ENCODE measurements around the gene ERC1.

GRCh38 chr12:1217191-1217949, 226.3 kb downstream of the ERC1 start:
- no peak for TF ChIP-seq MAZ (IDR thresholded peaks at IDR 0.05; ENCODE audit: borderline replicate concordance, low read depth, low read length)
- TF ChIP-seq CTCF (conservative IDR thresholded peaks at IDR 0.05; ENCODE audit: low read depth, low read length), result no peak
- no peak for TF ChIP-seq POLR2A (IDR thresholded peaks at IDR 0.05; ENCODE audit: low read depth, low read length)
- no peak for TF ChIP-seq RAD21 (IDR thresholded peaks at IDR 0.05; ENCODE audit: low read length)
- peak; percentile 81 for TF ChIP-seq CEBPB (IDR thresholded peaks at IDR 0.05; ENCODE audit: low read depth, low read length)
- TF ChIP-seq RFX5 (IDR thresholded peaks at IDR 0.05; ENCODE audit: low read depth, low read length), result no peak
- no peak for TF ChIP-seq BHLHE40 (IDR thresholded peaks at IDR 0.05; ENCODE audit: low read depth, low read length)
- no peak for TF ChIP-seq MXI1 (IDR thresholded peaks at IDR 0.05; ENCODE audit: borderline replicate concordance, low read depth, low read length)
- TF ChIP-seq ELK1 (IDR thresholded peaks at IDR 0.05; ENCODE audit: borderline replicate concordance, low read depth, low read length), result no peak
- TF ChIP-seq USF2 (IDR thresholded peaks at IDR 0.05; ENCODE audit: low read depth, low read length), result no peak
- no peak for TF ChIP-seq MAFK (IDR thresholded peaks at IDR 0.05; ENCODE audit: low read depth, low read length)
- no peak for TF ChIP-seq SMC3 (IDR thresholded peaks at IDR 0.05; ENCODE audit: low read depth, low read length)
